CMK (cell line): Measurements from ENCODE around the gene TMEM100.

Experiments used
- DNase-seq: peaks from one replicate; pipeline ENCODE4 v3.0.0-alpha.2; 2010; ENCODE audit warnings: low read depth

TMEM100 gene

GRCh38 chr17:55722742-55723487, at the start of gene TMEM100:
Gene TMEM100 (minus strand): TSS chr17:55722864. CDS start chr17:55721070, 1,794 bp downstream.
- no peak for DNase-seq

GRCh38 chr17:55772086-55772485, 49.4 kb upstream of the TMEM100 start:
- no peak for DNase-seq

GRCh38 chr17:55770196-55770870, 47.7 kb upstream of the TMEM100 start:
- no peak for DNase-seq

- DNase-seq: no peak
Observed at GRCh38 chr17:55769625-55770000, 46.9 kb upstream of the TMEM100 start.

GRCh38 chr17:55768936-55769624, 46.4 kb upstream of the TMEM100 start:
- no peak for DNase-seq

- no peak for DNase-seq
Observed at GRCh38 chr17:55765472-55765871, 42.8 kb upstream of the TMEM100 start.

GRCh38 chr17:55764610-55765009, 41.9 kb upstream of the TMEM100 start:
- DNase-seq: no peak

- DNase-seq: no peak
Observed at GRCh38 chr17:55763856-55764255, 41.2 kb upstream of the TMEM100 start.

- DNase-seq: no peak
Observed at GRCh38 chr17:55762086-55762858, 39.6 kb upstream of the TMEM100 start.

GRCh38 chr17:55760643-55761355, 38.1 kb upstream of the TMEM100 start:
- peak; percentile 69 for DNase-seq

- no peak for DNase-seq
Observed at GRCh38 chr17:55758171-55758570, 35.5 kb upstream of the TMEM100 start.

GRCh38 chr17:55757659-55758058, 35.0 kb upstream of the TMEM100 start:
- no peak for DNase-seq

GRCh38 chr17:55756689-55757088, 34.0 kb upstream of the TMEM100 start:
- no peak for DNase-seq

GRCh38 chr17:55751720-55752250, 29.1 kb upstream of the TMEM100 start:
- no peak for DNase-seq

GRCh38 chr17:55750750-55751657, 28.3 kb upstream of the TMEM100 start, which contains the start of gene PCTP:
Gene PCTP (plus strand): TSS chr17:55751051. CDS start chr17:55751104, 53 bp downstream.
- peak; percentile 83 for DNase-seq

- DNase-seq: no peak
Observed at GRCh38 chr17:55749985-55750384, 27.3 kb upstream of the TMEM100 start.

- DNase-seq: no peak
Observed at GRCh38 chr17:55748841-55749240, 26.2 kb upstream of the TMEM100 start.

- DNase-seq: no peak
Observed at GRCh38 chr17:55747209-55747608, 24.5 kb upstream of the TMEM100 start.

- no peak for DNase-seq
Observed at GRCh38 chr17:55746466-55746865, 23.8 kb upstream of the TMEM100 start.

- no peak for DNase-seq
Observed at GRCh38 chr17:55745258-55745657, 22.6 kb upstream of the TMEM100 start.
